ENCODE measurements around the gene NEDD4. TPM values are rescaled to one million over a fixed set of nuclear protein-coding genes. Genes with fewer than 3 reads are reported as not detected.
"Not testable (repeated sequence)": the region's sequence is repeated elsewhere in the genome, so short reads cannot be mapped to it uniquely, and the experiment has no call there.

NEDD4 gene
- total and polyA plus RNA-seq, 3 donors from 2014 or later = 3.7 to 8.3 (median 6.4) TPM

- no peaks in the 10 kb centered on the region for H3K4me1 ChIP-seq
- no peak overlapping the region for H3K27ac ChIP-seq
- no peaks in the 10 kb centered on the region for H3K27me3 ChIP-seq
- TF ChIP-seq POLR2A (IDR thresholded peaks at IDR 0.05) (no peak), CTCF (IDR thresholded peaks at IDR 0.05) (no peak)
- H3K9me3 ChIP-seq = no peaks in the 10 kb centered on the region
- H3K36me3 ChIP-seq (ENCODE audit: low read depth, missing control alignments) = no peaks in the 10 kb centered on the region
- H3K4me3 ChIP-seq = no peak overlapping the region
- intact Hi-C loops (cut with DNase I; ENCODE audit: low total_unique reads) = no loop called here
- WGBS, 2 donors = 85 to 88% methylated on average over 2 of the region's 2 CpGs
- no peak for DNase-seq
These were observed 123.8 kb downstream of the NEDD4 start for GRCh38 chr15:55869660-55870059.

- DNase-seq = no peak
- TF ChIP-seq CTCF (IDR thresholded peaks at IDR 0.05) = no peak
- no peak for TF ChIP-seq POLR2A (IDR thresholded peaks at IDR 0.05)
- no peaks in the 10 kb centered on the region for H3K36me3 ChIP-seq (ENCODE audit: low read depth, missing control alignments)
- H3K4me1 ChIP-seq = no peaks in the 10 kb centered on the region
- H3K27me3 ChIP-seq = no peaks in the 10 kb centered on the region
- H3K9me3 ChIP-seq = no peaks in the 10 kb centered on the region
- intact Hi-C loops (cut with DNase I; ENCODE audit: low total_unique reads) = no loop called here
- H3K4me3 ChIP-seq = no peak overlapping the region
- no peak overlapping the region for H3K27ac ChIP-seq
- WGBS, 2 donors = 76 to 93% methylated on average over 3 of the region's 3 CpGs
These were observed 124.7 kb downstream of the NEDD4 start for GRCh38 chr15:55868707-55869106.

- H3K27me3 ChIP-seq; H3K4me3 ChIP-seq; intact Hi-C loops (cut with DNase I; ENCODE audit: low total_unique reads); H3K4me1 ChIP-seq; H3K36me3 ChIP-seq (ENCODE audit: low read depth, missing control alignments); H3K27ac ChIP-seq; DNase-seq; H3K9me3 ChIP-seq: not testable (repeated sequence)
- WGBS, 2 donors = 96 to 100% methylated on average over 4 of the region's 4 CpGs
These were observed 125.1 kb downstream of the NEDD4 start for GRCh38 chr15:55868291-55868690.

- Histone ChIP-seq H3K27me3 (no peaks in the 10 kb centered on the region), H3K9me3 (no peaks in the 10 kb centered on the region), H3K27ac (no peak overlapping the region), H3K4me3 (no peak overlapping the region), H3K36me3 (ENCODE audit: low read depth, missing control alignments) (no peaks in the 10 kb centered on the region), H3K4me1 (no peaks in the 10 kb centered on the region)
- no peak for TF ChIP-seq CTCF (IDR thresholded peaks at IDR 0.05)
- TF ChIP-seq POLR2A (IDR thresholded peaks at IDR 0.05) = no peak
- DNase-seq = no peak
- intact Hi-C loops (cut with DNase I; ENCODE audit: low total_unique reads) = no loop called here
These were observed 129.5 kb downstream of the NEDD4 start for GRCh38 chr15:55863911-55864310.

GRCh38 chr15:55861115-55861514 is 132.3 kb downstream of the NEDD4 start:
- Histone ChIP-seq H3K27me3 (no peaks in the 10 kb centered on the region), H3K4me1 (no peaks in the 10 kb centered on the region), H3K9me3 (no peaks in the 10 kb centered on the region), H3K27ac (no peak overlapping the region), H3K36me3 (ENCODE audit: low read depth, missing control alignments) (no peaks in the 10 kb centered on the region), H3K4me3 (no peak overlapping the region)
- intact Hi-C loops (cut with DNase I; ENCODE audit: low total_unique reads) = no loop called here
- no peak for TF ChIP-seq POLR2A (IDR thresholded peaks at IDR 0.05)
- TF ChIP-seq CTCF (IDR thresholded peaks at IDR 0.05) = no peak
- 91 to 93% methylated on average over 2 of the region's 2 CpGs for WGBS, 2 donors
- no peak for DNase-seq

Measured in testis (tissue), 3 donors.